Esophagus squamous epithelium (tissue), 5 donors: ENCODE measurements around the gene CLDN5. TPM values are rescaled to one million over a fixed set of nuclear protein-coding genes. Genes with fewer than 3 reads are reported as not detected.
A peak's percentile ranks its signal among the peaks of the same experiment; 100 is the strongest.

Source experiments
- DNase-seq: peaks from one replicate; lab custom pipeline; 2025; lab: John Stamatoyannopoulos, UW
- H3K27ac ChIP-seq, 4 donors: fragments of 200-600 bp; sonication (generic); one replicate each; pipeline ENCODE4 v1.5.1; 2016 to 2019; ENCODE audit warnings: mild to moderate bottlenecking in 1 of 4
- H3K27me3 ChIP-seq, 4 donors: fragments of 200-600 bp; sonication (generic); 1 replicate in 3 of 4; 2 replicates in 1 of 4; pipeline versions ENCODE4 v1.5.1 to v1.6.0; 2017 to 2021; ENCODE audit warnings: antibody characterized with exemption in 1 of 4
- H3K36me3 ChIP-seq, 3 donors: fragments of 200-600 bp; sonication (generic); one replicate each; pipeline ENCODE4 v1.5.1; 2016 to 2019
- H3K4me1 ChIP-seq, 3 donors: fragments of 200-600 bp; sonication (generic); one replicate each; pipeline ENCODE4 v1.5.1; 2017 to 2019
- H3K4me3 ChIP-seq, 4 donors: fragments of 200-600 bp; sonication (generic); 1 replicate in 3 of 4; 2 replicates in 1 of 4; pipeline ENCODE4 v1.5.1; 2016 to 2019; ENCODE audit warnings: mild to moderate bottlenecking in 2 of 4, moderate library complexity in 1 of 4
- H3K9me3 ChIP-seq, 3 donors: fragments of 200-600 bp; sonication (generic); one replicate each; pipeline ENCODE4 v1.5.1; 2016 to 2019
- POLR2A ChIP-seq, 4 donors: fragments of 450-650 bp; IDR thresholded peaks; one replicate each; pipeline ENCODE4 v1.6.1; 2017; ENCODE audit warnings: antibody characterized with exemption in 4 of 4, mild to moderate bottlenecking in 4 of 4, moderate library complexity in 3 of 4
- WGBS, 2 donors: methylation state at CpG; one replicate each; pipeline ENCODE4 v1.1.5; 2018; 5-methylcytosine and 5-hydroxymethylcytosine counted together
- intact Hi-C: fragments of 100-400 bp; cut with DNase I; formaldehyde crosslinking; loops from one replicate; pipeline ENCODE4 v1.15.0; 2022
- total RNA-seq, 4 donors: library from RNA; depleted of rRNA; stranded (reverse); fragments of >200 nt; gene quantifications; one replicate each; pipeline ENCODE4 v1.1.0, GENCODE V29; 2016
- TF ChIP-seq, protein P1 (sequence below), 6 experiments: fragments of 450-650 bp in 4 of 6; fragments of 200-600 bp in 2 of 6; sonication (generic) in 2 of 6; IDR thresholded peaks; one replicate each; pipeline ENCODE4 v1.5.1; 2016 to 2019; ENCODE audit warnings: antibody characterized with exemption in 6 of 6, mild to moderate bottlenecking in 4 of 6, moderate library complexity in 4 of 6
- donor health status: DM: yes; HTN: yes; CAD: no.

CLDN5 gene
- total RNA-seq, 4 donors from 2014 or later, result 9.7 to 62.9 (median 23.0) TPM

GRCh38 chr22:19514831-19515565 is 9.2 kb downstream of the CLDN5 start:
- Histone ChIP-seq H3K27ac (no peak overlapping the region), H3K36me3 (no peaks in the 10 kb centered on the region), H3K9me3 (no peaks in the 10 kb centered on the region), H3K4me3 (no peak overlapping the region), H3K27me3 (no peaks in the 10 kb centered on the region), H3K4me1 (no peaks in the 10 kb centered on the region)
- TF ChIP-seq POLR2A (IDR thresholded peaks at IDR 0.05), result no peak
- TF ChIP-seq, protein P1, sequence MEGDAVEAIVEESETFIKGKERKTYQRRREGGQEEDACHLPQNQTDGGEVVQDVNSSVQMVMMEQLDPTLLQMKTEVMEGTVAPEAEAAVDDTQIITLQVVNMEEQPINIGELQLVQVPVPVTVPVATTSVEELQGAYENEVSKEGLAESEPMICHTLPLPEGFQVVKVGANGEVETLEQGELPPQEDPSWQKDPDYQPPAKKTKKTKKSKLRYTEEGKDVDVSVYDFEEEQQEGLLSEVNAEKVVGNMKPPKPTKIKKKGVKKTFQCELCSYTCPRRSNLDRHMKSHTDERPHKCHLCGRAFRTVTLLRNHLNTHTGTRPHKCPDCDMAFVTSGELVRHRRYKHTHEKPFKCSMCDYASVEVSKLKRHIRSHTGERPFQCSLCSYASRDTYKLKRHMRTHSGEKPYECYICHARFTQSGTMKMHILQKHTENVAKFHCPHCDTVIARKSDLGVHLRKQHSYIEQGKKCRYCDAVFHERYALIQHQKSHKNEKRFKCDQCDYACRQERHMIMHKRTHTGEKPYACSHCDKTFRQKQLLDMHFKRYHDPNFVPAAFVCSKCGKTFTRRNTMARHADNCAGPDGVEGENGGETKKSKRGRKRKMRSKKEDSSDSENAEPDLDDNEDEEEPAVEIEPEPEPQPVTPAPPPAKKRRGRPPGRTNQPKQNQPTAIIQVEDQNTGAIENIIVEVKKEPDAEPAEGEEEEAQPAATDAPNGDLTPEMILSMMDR (IDR thresholded peaks at IDR 0.05), result no peak
- intact Hi-C loops, result loop anchor here (10.0 kb wide), 1 partner anchor 100 kb away; no protein-coding TSS in a partner anchor
- DNase-seq, result no peak
- 77 to 80% methylated on average over 6 to 14 of the region's 14 CpGs for WGBS, 2 donors

- no peak overlapping the region for H3K4me3 ChIP-seq
- WGBS, 2 donors, result 6 to 50% methylated on average over 1 to 2 of the region's 2 CpGs
- intact Hi-C loops, result loop anchor here (10.0 kb wide), 1 partner anchor 101 kb away; no protein-coding TSS in a partner anchor
- no peak overlapping the region for H3K27ac ChIP-seq
- DNase-seq, result no peak
- TF ChIP-seq, protein P1 (IDR thresholded peaks at IDR 0.05), result no peak
- TF ChIP-seq POLR2A (IDR thresholded peaks at IDR 0.05), result no peak
- no peaks in the 10 kb centered on the region for H3K4me1 ChIP-seq
- H3K27me3 ChIP-seq, result no peaks in the 10 kb centered on the region
- no peaks in the 10 kb centered on the region for H3K36me3 ChIP-seq
- H3K9me3 ChIP-seq, result no peaks in the 10 kb centered on the region
Measured at GRCh38 chr22:19513823-19514222, 10.4 kb downstream of the CLDN5 start.

DNA sequence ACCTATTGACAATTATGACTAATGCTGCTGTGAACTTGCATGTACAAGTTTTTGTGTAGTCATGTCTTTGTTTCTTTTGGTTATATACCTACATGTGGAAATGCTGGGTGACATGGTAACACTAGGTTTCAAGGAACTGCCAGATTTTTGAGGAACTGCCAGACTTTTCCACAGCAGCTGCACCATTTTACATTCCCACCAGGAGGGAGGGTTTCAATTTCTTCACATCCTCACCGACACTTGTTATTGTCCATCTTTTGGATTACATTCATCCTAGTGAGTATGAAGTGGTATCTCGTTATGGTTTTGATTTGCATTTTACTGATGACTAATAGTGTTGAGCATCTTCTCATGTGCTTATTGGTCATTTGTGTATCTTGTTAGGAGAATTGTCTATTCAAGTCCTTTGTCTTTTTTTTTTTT is 13.3 kb downstream of the CLDN5 start:
- Histone ChIP-seq H3K27ac (peak overlapping the region in 2 of 4 donors; percentile 26 to 30), H3K27me3 (no peaks in the 10 kb centered on the region), H3K4me3 (no peak overlapping the region), H3K9me3 (no peaks in the 10 kb centered on the region), H3K36me3 (no peaks in the 10 kb centered on the region), H3K4me1 (no peaks in the 10 kb centered on the region)
- WGBS, 2 donors, result 45 to 56% methylated on average over 2 of the region's 2 CpGs
- DNase-seq, result no peak
- intact Hi-C loops, result loop anchor here (10.0 kb wide), 1 partner anchor 104 kb away; no protein-coding TSS in a partner anchor
- TF ChIP-seq, protein P1 (IDR thresholded peaks at IDR 0.05), result peak in 1 of 6 experiments; percentile 8
- TF ChIP-seq POLR2A (IDR thresholded peaks at IDR 0.05), result no peak

DNA sequence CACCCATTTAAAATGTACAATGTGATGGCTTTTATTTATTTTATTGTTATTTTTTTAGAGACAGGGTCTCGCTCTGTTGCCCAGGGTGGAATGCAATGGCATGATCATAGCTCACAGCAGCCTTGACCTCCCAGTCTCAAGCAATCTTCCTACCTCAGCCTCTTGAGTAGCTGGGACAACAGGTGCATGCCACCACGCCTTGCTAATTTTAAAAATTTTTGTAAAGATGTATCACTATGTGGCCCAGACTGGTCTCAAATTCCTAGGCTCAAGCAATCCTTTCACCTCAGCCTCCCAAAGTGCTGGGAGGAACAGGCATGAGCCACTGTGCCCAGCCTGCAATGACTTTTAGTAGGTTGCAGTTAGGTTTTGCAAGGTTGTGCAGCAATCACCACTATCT is 14.3 kb downstream of the CLDN5 start:
- DNase-seq, result no peak
- no peak for TF ChIP-seq POLR2A (IDR thresholded peaks at IDR 0.05)
- TF ChIP-seq, protein P1 (IDR thresholded peaks at IDR 0.05), result no peak
- H3K4me1 ChIP-seq, result no peaks in the 10 kb centered on the region
- H3K27me3 ChIP-seq, result no peaks in the 10 kb centered on the region
- intact Hi-C loops, result loop anchor here (10.0 kb wide), 1 partner anchor 105 kb away; no protein-coding TSS in a partner anchor
- no peak overlapping the region for H3K27ac ChIP-seq
- no peaks in the 10 kb centered on the region for H3K9me3 ChIP-seq
- H3K36me3 ChIP-seq, result no peaks in the 10 kb centered on the region
- no peak overlapping the region for H3K4me3 ChIP-seq
- 96 to 100% methylated on average over 2 of the region's 2 CpGs for WGBS, 2 donors

- no peaks in the 10 kb centered on the region for H3K27me3 ChIP-seq
- no peak for TF ChIP-seq POLR2A (IDR thresholded peaks at IDR 0.05)
- TF ChIP-seq, protein P1 (IDR thresholded peaks at IDR 0.05), result no peak
- H3K27ac ChIP-seq, result no peak overlapping the region
- no peaks in the 10 kb centered on the region for H3K9me3 ChIP-seq
- no peaks in the 10 kb centered on the region for H3K4me1 ChIP-seq
- intact Hi-C loops, result no loop called here
- no peak for DNase-seq
- no peaks in the 10 kb centered on the region for H3K36me3 ChIP-seq
- no peak overlapping the region for H3K4me3 ChIP-seq
- 53 to 70% methylated on average over 3 of the region's 3 CpGs for WGBS, 2 donors
Measured at GRCh38 chr22:19509191-19509590, 15.0 kb downstream of the CLDN5 start.
